ENCODE data around the gene PEDS1.
"Not testable (repeated sequence)": the region's sequence is repeated elsewhere in the genome, so short reads cannot be mapped to it uniquely, and the experiment has no call there.

Gene PEDS1

GRCh38 chr20:50112512-50113419 is 40.8 kb downstream of the PEDS1 start, which contains the start of gene UBE2V1:
UBE2V1 (minus strand) TSS chr20:50113150; CDS start chr20:50113128, 22 bp downstream.
- DNase-seq, result peak; percentile 95 to 98 (median 97)

GRCh38 chr20:50111829-50112495 is 41.6 kb downstream of the PEDS1 start:
- no peak for DNase-seq

GRCh38 chr20:50111120-50111828 is 42.2 kb downstream of the PEDS1 start:
- no peak for DNase-seq

- DNase-seq, result peak; percentile 61 to 87 (median 63)
Measured at GRCh38 chr20:50110141-50111047, 43.1 kb downstream of the PEDS1 start.

- peak in 1 of 4 experiments; percentile 21 for DNase-seq
Measured at GRCh38 chr20:50108556-50109235, 44.8 kb downstream of the PEDS1 start.

GRCh38 chr20:50107796-50108331 is 45.7 kb downstream of the PEDS1 start:
- DNase-seq, result no peak

- DNase-seq, result peak in 1 of 4 experiments; percentile 17
Measured at GRCh38 chr20:50107086-50107660, 46.4 kb downstream of the PEDS1 start.

GRCh38 chr20:50106669-50107068 is 46.9 kb downstream of the PEDS1 start:
- DNase-seq, result not testable (repeated sequence)
